Parathyroid adenoma (tissue), 2 donors: Measurements from ENCODE around the gene PLK2.

ENCODE experiments used
- H2AFZ ChIP-seq: fragments of 300-600 bp; sonication (generic); one replicate; pipeline ENCODE4 v1.7.0; 2017; ENCODE audit warnings: antibody characterized with exemption, mild to moderate bottlenecking
- H3K27ac ChIP-seq: fragments of 300-600 bp; sonication (generic); one replicate; pipeline ENCODE4 v1.7.0; 2017
- H3K27me3 ChIP-seq: fragments of 300-600 bp; sonication (generic); one replicate; pipeline ENCODE4 v1.7.0; 2017; ENCODE audit warnings: low read length; ENCODE audit not compliant: control insufficient read depth, insufficient read depth
- H3K36me3 ChIP-seq: fragments of 300-600 bp; sonication (generic); one replicate; pipeline ENCODE4 v1.7.0; 2017; ENCODE audit warnings: low read length; ENCODE audit not compliant: control insufficient read depth, insufficient read depth
- H3K4me1 ChIP-seq: fragments of 300-600 bp; sonication (generic); one replicate; pipeline ENCODE4 v1.7.0; 2017; ENCODE audit warnings: control low read depth
- H3K4me2 ChIP-seq: fragments of 300-600 bp; sonication (generic); one replicate; pipeline ENCODE4 v1.7.0; 2017; ENCODE audit warnings: low read length
- H3K4me3 ChIP-seq: fragments of 300-600 bp; sonication (generic); one replicate; pipeline ENCODE4 v1.7.0; 2017; ENCODE audit warnings: low read depth, low read length
- H3K79me2 ChIP-seq: fragments of 300-600 bp; sonication (generic); one replicate; pipeline ENCODE4 v1.7.0; 2017; ENCODE audit warnings: control low read depth
- H3K9ac ChIP-seq: fragments of 300-600 bp; sonication (generic); one replicate; pipeline ENCODE4 v1.7.0; 2017; ENCODE audit warnings: mild to moderate bottlenecking
- H3K9me3 ChIP-seq: fragments of 300-600 bp; sonication (generic); one replicate; pipeline ENCODE4 v1.7.0; 2017; ENCODE audit warnings: low read length; ENCODE audit not compliant: control insufficient read depth
- TF ChIP-seq, protein P1 (sequence below): fragments of 300-600 bp; sonication (generic); IDR thresholded peaks from one replicate; pipeline ENCODE4 v1.7.0; 2017; ENCODE audit warnings: antibody characterized with exemption, mild to moderate bottlenecking
- donor health status: primary hyperparathyroidism.

Gene PLK2

DNA sequence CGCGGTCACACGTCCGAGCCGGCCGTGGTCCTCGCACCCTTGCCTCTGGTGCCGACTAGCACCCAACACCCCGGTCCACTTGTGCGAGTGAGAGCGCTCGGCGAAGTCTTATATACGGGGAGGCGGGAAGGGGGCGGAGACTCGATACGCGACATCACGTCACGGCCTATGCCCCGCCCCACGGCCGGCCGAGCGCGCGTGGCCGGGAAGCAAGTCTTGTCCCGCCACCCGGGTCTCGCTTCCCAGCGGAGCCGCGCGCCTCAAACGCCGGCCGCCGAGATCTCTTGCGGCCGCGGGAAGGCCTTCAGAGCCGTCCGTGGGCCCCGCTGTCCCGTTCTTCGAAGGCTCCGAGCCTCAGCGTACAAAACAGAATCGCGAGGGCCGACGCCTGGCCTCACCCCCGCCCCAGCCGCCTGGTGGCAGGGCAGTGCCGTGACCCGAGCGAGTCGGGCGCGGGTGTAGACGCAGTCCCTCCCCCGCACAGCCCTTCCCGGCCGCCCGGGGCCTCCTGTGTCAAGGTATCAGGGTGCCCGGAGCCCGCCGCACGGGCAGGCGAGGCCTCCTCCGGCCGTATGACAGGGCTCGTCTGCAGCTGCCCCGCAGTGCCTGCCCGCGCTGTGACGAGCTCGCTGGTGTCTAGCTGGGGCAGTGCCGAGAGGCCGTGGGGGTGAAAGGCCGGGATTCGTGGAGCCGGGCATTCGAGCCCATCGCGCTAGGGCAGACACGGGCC, at the start of gene PLK2:
TSS of gene PLK2 (minus strand) at position 85 of the 730 bp plus-strand sequence. CDS start 127 bp downstream, outside the sequence.
- H3K9ac ChIP-seq, result peak within 1 kb of the TSS; percentile 79

DNA sequence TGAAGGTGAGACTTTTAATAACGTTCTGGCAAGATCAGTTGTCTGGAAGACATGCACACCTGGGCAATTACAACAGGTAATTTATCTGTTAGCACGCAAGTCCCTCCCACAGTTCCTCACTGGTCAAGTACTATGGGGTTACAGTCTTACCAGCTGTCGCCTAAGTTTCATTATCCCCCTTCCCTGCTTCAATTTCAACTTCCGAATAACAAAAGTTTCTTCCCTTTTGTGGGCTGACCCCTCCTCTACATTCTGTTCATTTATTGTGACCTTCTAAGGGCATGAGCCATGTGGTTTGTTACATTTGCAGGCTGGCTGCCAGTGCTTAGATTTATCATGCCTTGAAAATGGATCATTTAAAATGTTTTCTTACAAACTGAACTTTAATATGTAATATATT, 47.8 kb upstream of the PLK2 start:
- H2AFZ ChIP-seq, result no peak overlapping the region
- no peaks in the 10 kb centered on the region for H3K79me2 ChIP-seq
- no peaks in the 10 kb centered on the region for H3K36me3 ChIP-seq
- H3K4me3 ChIP-seq, result no peak overlapping the region
- no peaks in the 10 kb centered on the region for H3K9me3 ChIP-seq
- TF ChIP-seq, protein P1, sequence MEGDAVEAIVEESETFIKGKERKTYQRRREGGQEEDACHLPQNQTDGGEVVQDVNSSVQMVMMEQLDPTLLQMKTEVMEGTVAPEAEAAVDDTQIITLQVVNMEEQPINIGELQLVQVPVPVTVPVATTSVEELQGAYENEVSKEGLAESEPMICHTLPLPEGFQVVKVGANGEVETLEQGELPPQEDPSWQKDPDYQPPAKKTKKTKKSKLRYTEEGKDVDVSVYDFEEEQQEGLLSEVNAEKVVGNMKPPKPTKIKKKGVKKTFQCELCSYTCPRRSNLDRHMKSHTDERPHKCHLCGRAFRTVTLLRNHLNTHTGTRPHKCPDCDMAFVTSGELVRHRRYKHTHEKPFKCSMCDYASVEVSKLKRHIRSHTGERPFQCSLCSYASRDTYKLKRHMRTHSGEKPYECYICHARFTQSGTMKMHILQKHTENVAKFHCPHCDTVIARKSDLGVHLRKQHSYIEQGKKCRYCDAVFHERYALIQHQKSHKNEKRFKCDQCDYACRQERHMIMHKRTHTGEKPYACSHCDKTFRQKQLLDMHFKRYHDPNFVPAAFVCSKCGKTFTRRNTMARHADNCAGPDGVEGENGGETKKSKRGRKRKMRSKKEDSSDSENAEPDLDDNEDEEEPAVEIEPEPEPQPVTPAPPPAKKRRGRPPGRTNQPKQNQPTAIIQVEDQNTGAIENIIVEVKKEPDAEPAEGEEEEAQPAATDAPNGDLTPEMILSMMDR, result no peak
- no peak overlapping the region for H3K4me2 ChIP-seq
- no peaks in the 10 kb centered on the region for H3K27me3 ChIP-seq
- H3K9ac ChIP-seq, result no peak overlapping the region
- no peaks in the 10 kb centered on the region for H3K4me1 ChIP-seq
- H3K27ac ChIP-seq, result no peak overlapping the region

More for the DNA sequence above, at the start of gene PLK2:
- Histone ChIP-seq H3K36me3 (no peaks in the 10 kb centered on the region), H2AFZ (peak within 1 kb of the TSS; percentile 97), H3K4me3 (peak within 1 kb of the TSS; percentile 87), H3K27me3 (no peaks in the 10 kb centered on the region), H3K4me2 (peak within 1 kb of the TSS; percentile 76), H3K79me2 (no peaks in the 10 kb centered on the region), H3K9me3 (no peaks in the 10 kb centered on the region), H3K27ac (peak within 1 kb of the TSS; percentile 93), H3K4me1 (no peaks in the 10 kb centered on the region)
- TF ChIP-seq, protein P1, result peak; percentile 20

DNA sequence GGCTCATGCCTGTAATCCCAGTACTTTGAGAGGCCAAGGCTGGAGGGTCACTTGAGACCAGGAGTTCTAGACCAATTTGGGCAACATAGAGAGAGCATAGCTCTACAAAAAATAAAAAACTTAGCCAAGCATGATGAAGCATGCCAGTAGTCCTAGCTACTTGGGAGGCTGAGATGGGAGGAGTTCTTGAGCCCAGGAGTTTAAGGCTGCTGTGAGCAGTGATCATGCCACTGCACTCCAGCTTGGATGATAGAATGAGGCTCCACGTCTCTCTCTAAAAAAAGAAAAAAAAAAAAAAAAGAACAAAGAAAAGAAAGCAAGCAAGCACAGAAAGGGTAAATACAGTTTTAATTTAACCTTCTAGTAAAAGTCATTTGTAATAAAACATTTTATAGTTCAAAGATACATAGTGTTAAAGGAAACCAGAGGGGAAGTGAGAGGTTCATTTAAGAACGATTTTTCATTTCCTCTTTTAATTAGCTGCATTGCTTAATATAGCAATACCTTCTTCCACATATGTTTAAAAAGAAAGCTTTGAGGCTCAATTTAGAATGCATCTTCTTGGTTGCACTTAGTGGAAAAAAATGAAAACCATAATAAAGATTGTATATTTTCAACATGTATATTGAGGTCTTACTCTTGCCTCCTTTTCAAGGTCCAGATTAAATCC, 46.2 kb upstream of the PLK2 start:
- no peak overlapping the region for H3K27ac ChIP-seq
- H3K4me1 ChIP-seq, result no peaks in the 10 kb centered on the region
- no peak overlapping the region for H2AFZ ChIP-seq
- no peaks in the 10 kb centered on the region for H3K9me3 ChIP-seq
- TF ChIP-seq, protein P1, result no peak
- H3K79me2 ChIP-seq, result no peaks in the 10 kb centered on the region
- H3K27me3 ChIP-seq, result no peaks in the 10 kb centered on the region
- no peak overlapping the region for H3K9ac ChIP-seq
- H3K4me2 ChIP-seq, result no peak overlapping the region
- H3K36me3 ChIP-seq, result no peaks in the 10 kb centered on the region
- no peak overlapping the region for H3K4me3 ChIP-seq

DNA sequence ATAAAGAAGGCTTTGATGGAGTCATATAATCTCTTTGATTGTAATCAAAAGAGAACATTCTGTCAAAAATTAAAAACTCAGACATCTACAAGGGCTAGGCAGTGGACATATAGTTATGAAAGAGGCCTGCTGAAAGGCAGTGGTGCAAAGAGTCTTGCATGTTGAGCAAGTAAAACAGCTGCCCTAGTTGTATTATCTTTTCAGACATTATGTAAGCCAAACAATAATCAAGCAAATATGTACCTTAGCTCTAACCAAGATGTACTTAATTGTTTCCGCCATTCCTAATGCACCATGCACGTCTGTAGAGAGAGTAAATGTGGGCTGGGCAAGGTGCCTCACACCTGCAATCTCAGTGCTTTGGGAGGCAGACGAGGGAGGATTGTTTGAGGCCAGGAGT, 45.6 kb upstream of the PLK2 start:
- H3K4me3 ChIP-seq, result no peak overlapping the region
- H3K9ac ChIP-seq, result no peak overlapping the region
- H3K79me2 ChIP-seq, result no peaks in the 10 kb centered on the region
- H3K9me3 ChIP-seq, result no peaks in the 10 kb centered on the region
- TF ChIP-seq, protein P1, result no peak
- H3K4me2 ChIP-seq, result no peak overlapping the region
- H3K27me3 ChIP-seq, result no peaks in the 10 kb centered on the region
- no peaks in the 10 kb centered on the region for H3K4me1 ChIP-seq
- no peak overlapping the region for H3K27ac ChIP-seq
- H3K36me3 ChIP-seq, result no peaks in the 10 kb centered on the region
- no peak overlapping the region for H2AFZ ChIP-seq
